HEK293 (cell line): ENCODE data around the gene RD3L.

Source experiments
- CTCF ChIA-PET: fragments of 350-600 bp; formaldehyde crosslinking; extraction: SDS; loops from one replicate; lab custom pipeline; 2021; ENCODE audit warnings: antibody characterized with exemption; lab: Yijun Ruan, JAX
- POLR2A ChIA-PET: fragments of 300-600 bp; formaldehyde crosslinking; extraction: SDS; loops from one replicate; lab custom pipeline; 2020; ENCODE audit warnings: antibody characterized with exemption, inconsistent platforms; lab: Yijun Ruan, JAX
- H3K27ac ChIP-seq: fragments of 200-500 bp; sonication (Bioruptor generic); 2 replicates; pipeline ENCODE4 v1.5.1; 2014; ENCODE audit warnings: low read depth, low read length, control low read depth, inconsistent platforms; ENCODE audit errors: extremely low read depth
- H3K36me3 ChIP-seq, 2 experiments: fragments of 200-500 bp in 1 of 2; sonication (Bioruptor generic) in 1 of 2; 1 replicate in 1 of 2; 2 replicates in 1 of 2; pipeline ENCODE4 v1.5.1; 2014 to 2017; ENCODE audit warnings: inconsistent platforms in 2 of 2, low read length in 2 of 2; ENCODE audit not compliant: control insufficient read depth in 2 of 2, insufficient read depth in 1 of 2
- H3K4me1 ChIP-seq: fragments of 200-500 bp; sonication (Bioruptor generic); 2 replicates; pipeline ENCODE4 v1.5.1; 2014; ENCODE audit warnings: mild to moderate bottlenecking, low read length, inconsistent platforms; ENCODE audit not compliant: control insufficient read depth, insufficient read depth
- H3K4me3 ChIP-seq: 2 replicates; pipeline ENCODE4 v1.5.1; 2011; ENCODE audit warnings: low read depth, mild to moderate bottlenecking, control low read depth, low read length, moderate library complexity
- H3K9me3 ChIP-seq: fragments of 200-500 bp; sonication (Bioruptor generic); 2 replicates; pipeline ENCODE4 v1.5.1; 2014; ENCODE audit warnings: low read depth, low read length, inconsistent platforms; ENCODE audit not compliant: control insufficient read depth, insufficient read depth
- GLI2 ChIP-seq: fragments of 450-650 bp; formaldehyde crosslinking; IDR thresholded peaks from 2 replicates; pipeline ENCODE4; 2017; ENCODE audit warnings: missing biosample characterization, missing genetic modification characterization, low read depth, borderline replicate concordance
- PRDM2 ChIP-seq: fragments of 450-650 bp; formaldehyde crosslinking; IDR thresholded peaks from 2 replicates; pipeline ENCODE4 v1.5.1; 2016; ENCODE audit warnings: missing biosample characterization, missing genetic modification characterization, borderline replicate concordance
- ZBTB48 ChIP-seq: fragments of 450-650 bp; formaldehyde crosslinking; IDR thresholded peaks from 2 replicates; pipeline ENCODE4 v1.5.1; 2016; ENCODE audit warnings: missing biosample characterization, missing genetic modification characterization
- ZNF121 ChIP-seq: fragments of 450-650 bp; formaldehyde crosslinking; IDR thresholded peaks from 2 replicates; pipeline ENCODE4 v1.5.1; 2016; ENCODE audit warnings: missing biosample characterization, missing genetic modification characterization
- ZNF132 ChIP-seq: fragments of 450-650 bp; formaldehyde crosslinking; IDR thresholded peaks from 2 replicates; pipeline ENCODE4 v1.5.1; 2017; ENCODE audit warnings: missing biosample characterization, missing genetic modification characterization, borderline replicate concordance
- ZNF202 ChIP-seq: fragments of 450-650 bp; formaldehyde crosslinking; IDR thresholded peaks from 2 replicates; pipeline ENCODE4 v1.5.1; 2016; ENCODE audit warnings: missing biosample characterization, missing genetic modification characterization, borderline replicate concordance
- ZNF26 ChIP-seq: fragments of 450-650 bp; formaldehyde crosslinking; IDR thresholded peaks from 2 replicates; pipeline ENCODE4 v1.5.1; 2016; ENCODE audit warnings: missing biosample characterization, missing genetic modification characterization
- ZNF335 ChIP-seq: fragments of 450-650 bp; formaldehyde crosslinking; conservative IDR thresholded peaks from 2 replicates; pipeline ENCODE4 v1.5.1; 2016; ENCODE audit warnings: missing biosample characterization, missing genetic modification characterization
- ZNF513 ChIP-seq: fragments of 450-650 bp; IDR thresholded peaks from 2 replicates; pipeline ENCODE4 v1.5.1; 2018; ENCODE audit warnings: missing biosample characterization, missing genetic modification characterization
- ZNF600 ChIP-seq: fragments of 450-650 bp; formaldehyde crosslinking; IDR thresholded peaks from 2 replicates; pipeline ENCODE4 v1.5.1; 2016; ENCODE audit warnings: missing biosample characterization, missing genetic modification characterization

RD3L gene

GRCh38 chr14:103974575-103974974 is 32.2 kb upstream of the RD3L start:
- Histone ChIP-seq H3K27ac (no peak overlapping the region), H3K4me1 (no peaks in the 10 kb centered on the region), H3K9me3 (no peaks in the 10 kb centered on the region), H3K4me3 (no peak overlapping the region), H3K36me3 (no peaks in the 10 kb centered on the region)
- CTCF ChIA-PET: interaction anchor here (0.8 to 1.2 kb wide), 2 partner anchors 41 to 73 kb away, joined by 3 to 4 read pairs; no protein-coding TSS in a partner anchor
- POLR2A ChIA-PET: no interaction called here
- no peak for TF ChIP-seq ZNF202
- peak; percentile 96 for TF ChIP-seq ZNF121 (tag by site-specific recombination)

- TF ChIP-seq ZNF600 (tag by site-specific recombination): no peak
- peak; percentile 77 for TF ChIP-seq ZNF335 (tag by site-specific recombination)
- ChIA-PET CTCF (no interaction called here), POLR2A (no interaction called here)
- Histone ChIP-seq H3K4me3 (no peak overlapping the region), H3K9me3 (no peaks in the 10 kb centered on the region), H3K36me3 (no peaks in the 10 kb centered on the region), H3K27ac (no peak overlapping the region), H3K4me1 (no peaks in the 10 kb centered on the region)
Measured at GRCh38 chr14:103973354-103973753, 31.0 kb upstream of the RD3L start.

GRCh38 chr14:103969961-103970360 is 27.6 kb upstream of the RD3L start:
- H3K27ac ChIP-seq: no peak overlapping the region
- CTCF ChIA-PET: no interaction called here
- no peak overlapping the region for H3K4me3 ChIP-seq
- H3K9me3 ChIP-seq: no peaks in the 10 kb centered on the region
- H3K4me1 ChIP-seq: no peaks in the 10 kb centered on the region
- H3K36me3 ChIP-seq: no peaks in the 10 kb centered on the region
- TF ChIP-seq ZNF513 (tag by site-specific recombination) (no peak), ZBTB48 (tag by site-specific recombination) (no peak), ZNF132 (no peak), GLI2 (no peak), PRDM2 (tag by site-specific recombination) (no peak), ZNF26 (tag by site-specific recombination) (no peak)
- TF ChIP-seq, all 188 proteins: peak for 0
- POLR2A ChIA-PET: no interaction called here
